ENCODE measurements around the gene MGAT3.

- TF ChIP-seq CTCF (conservative IDR thresholded peaks at IDR 0.05) (no peak), ZFX (IDR thresholded peaks at IDR 0.05) (no peak)
Measured at GRCh38 chr22:39432361-39432811, 24.4 kb upstream of the MGAT3 start.

Data from C4-2B (cell line).